Neural crest cell (in vitro differentiated cells): ENCODE results near the gene LYRM1. TPM values are rescaled to one million over a fixed set of nuclear protein-coding genes. Genes with fewer than 3 reads are reported as not detected.

Source experiments
- DNase-seq: peaks from one replicate; pipeline ENCODE4 v3.0.0; 2021; ENCODE audit warnings: low read depth, mixed read lengths, low spot score
- H3K27ac Mint-ChIP-seq: one replicate; pipeline ENCODE4 v1.8.0; 2021; ENCODE audit warnings: mild to moderate bottlenecking, mixed read lengths; ENCODE audit not compliant: unreplicated experiment
- H3K27me3 Mint-ChIP-seq: 2 replicates; pipeline ENCODE4 v1.8.0; 2021; ENCODE audit warnings: low read depth, mild to moderate bottlenecking, mixed read lengths
- H3K36me3 Mint-ChIP-seq: 2 replicates; pipeline ENCODE4 v1.8.0; 2021; ENCODE audit warnings: low read depth, mild to moderate bottlenecking, mixed read lengths
- H3K4me1 Mint-ChIP-seq: 2 replicates; pipeline ENCODE4 v1.8.0; 2021; ENCODE audit warnings: mixed read lengths
- H3K4me3 Mint-ChIP-seq: one replicate; pipeline ENCODE4 v1.8.0; 2021; ENCODE audit warnings: mild to moderate bottlenecking, mixed read lengths
- H3K9me3 Mint-ChIP-seq: 2 replicates; pipeline ENCODE4 v1.8.0; 2021; ENCODE audit warnings: mixed read lengths
- total RNA-seq: library from RNA; stranded (reverse); gene quantifications from 2 replicates; pipeline ENCODE4 v1.2.1, GENCODE V29; 2021
- TF ChIP-seq, protein P1 (sequence below): fragments of 200-600 bp; sonication (generic); conservative IDR thresholded peaks from 2 replicates; pipeline ENCODE4 v1.5.0; 2021; ENCODE audit warnings: antibody characterized with exemption, mild to moderate bottlenecking

LYRM1 gene
- total RNA-seq, 1 donor from 2014 or later, result 20.4 TPM

GRCh38 chr16:20910781-20911321 lies 10.3 kb downstream of the LYRM1 start:
- Mint-ChIP-seq H3K36me3 (no peaks in the 10 kb centered on the region), H3K9me3 (no peaks in the 10 kb centered on the region), H3K27ac (no peak overlapping the region), H3K27me3 (no peaks in the 10 kb centered on the region), H3K4me1 (peaks cover 6% of the 10 kb centered on the region), H3K4me3 (no peak overlapping the region)
- TF ChIP-seq, protein P1, sequence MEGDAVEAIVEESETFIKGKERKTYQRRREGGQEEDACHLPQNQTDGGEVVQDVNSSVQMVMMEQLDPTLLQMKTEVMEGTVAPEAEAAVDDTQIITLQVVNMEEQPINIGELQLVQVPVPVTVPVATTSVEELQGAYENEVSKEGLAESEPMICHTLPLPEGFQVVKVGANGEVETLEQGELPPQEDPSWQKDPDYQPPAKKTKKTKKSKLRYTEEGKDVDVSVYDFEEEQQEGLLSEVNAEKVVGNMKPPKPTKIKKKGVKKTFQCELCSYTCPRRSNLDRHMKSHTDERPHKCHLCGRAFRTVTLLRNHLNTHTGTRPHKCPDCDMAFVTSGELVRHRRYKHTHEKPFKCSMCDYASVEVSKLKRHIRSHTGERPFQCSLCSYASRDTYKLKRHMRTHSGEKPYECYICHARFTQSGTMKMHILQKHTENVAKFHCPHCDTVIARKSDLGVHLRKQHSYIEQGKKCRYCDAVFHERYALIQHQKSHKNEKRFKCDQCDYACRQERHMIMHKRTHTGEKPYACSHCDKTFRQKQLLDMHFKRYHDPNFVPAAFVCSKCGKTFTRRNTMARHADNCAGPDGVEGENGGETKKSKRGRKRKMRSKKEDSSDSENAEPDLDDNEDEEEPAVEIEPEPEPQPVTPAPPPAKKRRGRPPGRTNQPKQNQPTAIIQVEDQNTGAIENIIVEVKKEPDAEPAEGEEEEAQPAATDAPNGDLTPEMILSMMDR, result no peak
- DNase-seq, result no peak

- TF ChIP-seq, protein P1, result no peak
- peaks cover 2% of the 10 kb centered on the region for H3K36me3 Mint-ChIP-seq
- H3K9me3 Mint-ChIP-seq, result no peaks in the 10 kb centered on the region
- peaks cover 9% of the 10 kb centered on the region for H3K4me1 Mint-ChIP-seq
- no peak for DNase-seq
- H3K27ac Mint-ChIP-seq, result no peak overlapping the region
- H3K4me3 Mint-ChIP-seq, result no peak overlapping the region
- H3K27me3 Mint-ChIP-seq, result no peaks in the 10 kb centered on the region
These were observed 10.8 kb downstream of the LYRM1 start for GRCh38 chr16:20911361-20911760.

GRCh38 chr16:20916289-20916688 lies 15.7 kb downstream of the LYRM1 start:
- Mint-ChIP-seq H3K4me3 (no peak overlapping the region), H3K9me3 (no peaks in the 10 kb centered on the region), H3K27me3 (no peaks in the 10 kb centered on the region), H3K4me1 (peaks cover 17% of the 10 kb centered on the region), H3K36me3 (peaks cover 5% of the 10 kb centered on the region), H3K27ac (peak overlapping the region; percentile 85)
- DNase-seq, result no peak
- TF ChIP-seq, protein P1, result no peak

GRCh38 chr16:20916942-20917341 lies 16.4 kb downstream of the LYRM1 start:
- H3K27ac Mint-ChIP-seq, result no peak overlapping the region
- TF ChIP-seq, protein P1, result no peak
- no peaks in the 10 kb centered on the region for H3K27me3 Mint-ChIP-seq
- H3K9me3 Mint-ChIP-seq, result no peaks in the 10 kb centered on the region
- DNase-seq, result no peak
- peaks cover 5% of the 10 kb centered on the region for H3K36me3 Mint-ChIP-seq
- peaks cover 17% of the 10 kb centered on the region for H3K4me1 Mint-ChIP-seq
- no peak overlapping the region for H3K4me3 Mint-ChIP-seq

- Mint-ChIP-seq H3K9me3 (no peaks in the 10 kb centered on the region), H3K36me3 (peaks cover 5% of the 10 kb centered on the region), H3K4me1 (peaks cover 14% of the 10 kb centered on the region), H3K27ac (no peak overlapping the region), H3K27me3 (no peaks in the 10 kb centered on the region), H3K4me3 (no peak overlapping the region)
- DNase-seq, result no peak
- TF ChIP-seq, protein P1, result no peak
These were observed 18.1 kb downstream of the LYRM1 start for GRCh38 chr16:20918486-20919239.
